Measurements from ENCODE around the gene TRAIP.
"Not testable (repeated sequence)": the region's sequence is repeated elsewhere in the genome, so short reads cannot be mapped to it uniquely, and the experiment has no call there.

The TRAIP gene

GRCh38 chr3:49790626-49791411 is 65.5 kb downstream of the TRAIP start:
- DNase-seq: no peak

- DNase-seq: no peak
Measured at GRCh38 chr3:49788056-49788455, 68.3 kb downstream of the TRAIP start.

GRCh38 chr3:49787536-49787935 is 68.8 kb downstream of the TRAIP start:
- DNase-seq: no peak

- no peak for DNase-seq
Measured at GRCh38 chr3:49787182-49787464, 69.2 kb downstream of the TRAIP start.

- DNase-seq: peak; percentile 96
Measured at GRCh38 chr3:49786357-49787181, 69.8 kb downstream of the TRAIP start, which contains the start of gene IP6K1. Gene IP6K1 (minus strand): TSS chr3:49786542. CDS start chr3:49748040, 38,502 bp downstream.

- DNase-seq: peak; percentile 48
Measured at GRCh38 chr3:49785565-49786356, 70.6 kb downstream of the TRAIP start.

GRCh38 chr3:49782277-49782676 is 74.1 kb downstream of the TRAIP start:
- DNase-seq: not testable (repeated sequence)

- no peak for DNase-seq
Measured at GRCh38 chr3:49781415-49782199, 74.8 kb downstream of the TRAIP start.

GRCh38 chr3:49780975-49781365 is 75.4 kb downstream of the TRAIP start:
- not testable (repeated sequence) for DNase-seq

- DNase-seq: no peak
Measured at GRCh38 chr3:49780080-49780974, 76.0 kb downstream of the TRAIP start.

- no peak for DNase-seq
Measured at GRCh38 chr3:49779358-49780079, 76.8 kb downstream of the TRAIP start.

Measured in activated gamma-delta T cell (primary cell).